Measurements from ENCODE around the gene FCRL6. TPM values are rescaled to one million over a fixed set of nuclear protein-coding genes. Genes with fewer than 3 reads are reported as not detected.

The FCRL6 gene
- total RNA-seq, 1 donor from 2014 or later: not detected

- DNase-seq (ENCODE audit: low read depth) (no peak), FAIRE-seq (no peak)
- Histone ChIP-seq H3K9ac (ENCODE audit: low read length) (no peak overlapping the region), H3K4me1 (ENCODE audit: insufficient read depth, low read length) (peaks cover 4% of the 10 kb centered on the region), H3K4me2 (ENCODE audit: low read length) (no peak overlapping the region), H4K20me1 (ENCODE audit: insufficient read depth, low read length) (no peaks in the 10 kb centered on the region), H3K27ac (ENCODE audit: low read depth, low read length) (no peak overlapping the region), H3K79me2 (ENCODE audit: insufficient read depth, low read length) (no peaks in the 10 kb centered on the region), H3K4me3 (ENCODE audit: insufficient read depth, low read depth, low read length) (no peak overlapping the region), H3K9me3 (ENCODE audit: insufficient read depth, low read depth, low read length) (no peaks in the 10 kb centered on the region), H3K36me3 (ENCODE audit: insufficient read depth, low read length) (no peaks in the 10 kb centered on the region), H2AFZ (ENCODE audit: low read depth, low read length) (no peak overlapping the region), H3K27me3 (ENCODE audit: insufficient read depth, low read length) (no peaks in the 10 kb centered on the region)
- peaks cover 5% of the 10 kb centered on the region for H3K36me3 Mint-ChIP-seq (ENCODE audit: low read depth, unreplicated experiment)
- TF ChIP-seq CTCF (IDR thresholded peaks at IDR 0.05; ENCODE audit: insufficient read depth, low read depth, low read length) (no peak), EZH2 (IDR thresholded peaks at IDR 0.05; ENCODE audit: insufficient read depth, low read length) (no peak)
- H3K4me1 Mint-ChIP-seq (ENCODE audit: low read depth, unreplicated experiment): peaks cover 20% of the 10 kb centered on the region
- no peak overlapping the region for H3K27ac Mint-ChIP-seq (ENCODE audit: unreplicated experiment)
- peaks cover 11% of the 10 kb centered on the region for H3K9me3 Mint-ChIP-seq (ENCODE audit: unreplicated experiment)
- no peak overlapping the region for H3K4me3 Mint-ChIP-seq (ENCODE audit: unreplicated experiment)
- H3K27me3 Mint-ChIP-seq (ENCODE audit: low read depth, unreplicated experiment): peaks cover 8% of the 10 kb centered on the region
Observed at GRCh38 chr1:159843459-159843858, 41.3 kb downstream of the FCRL6 start.

GRCh38 chr1:159845751-159846629, 43.8 kb downstream of the FCRL6 start:
- H3K9me3 Mint-ChIP-seq (ENCODE audit: unreplicated experiment): peaks cover 11% of the 10 kb centered on the region
- no peaks in the 10 kb centered on the region for H3K36me3 ChIP-seq (ENCODE audit: insufficient read depth, low read length)
- no peaks in the 10 kb centered on the region for H3K27me3 ChIP-seq (ENCODE audit: insufficient read depth, low read length)
- no peak for DNase-seq (ENCODE audit: low read depth)
- H4K20me1 ChIP-seq (ENCODE audit: insufficient read depth, low read length): no peaks in the 10 kb centered on the region
- no peak overlapping the region for H3K9ac ChIP-seq (ENCODE audit: low read length)
- peaks cover 3% of the 10 kb centered on the region for H3K36me3 Mint-ChIP-seq (ENCODE audit: low read depth, unreplicated experiment)
- no peak overlapping the region for H3K27ac ChIP-seq (ENCODE audit: low read depth, low read length)
- H3K4me1 Mint-ChIP-seq (ENCODE audit: low read depth, unreplicated experiment): peaks cover 37% of the 10 kb centered on the region
- peaks cover 18% of the 10 kb centered on the region for H3K4me1 ChIP-seq (ENCODE audit: insufficient read depth, low read length)
- TF ChIP-seq CTCF (IDR thresholded peaks at IDR 0.05; ENCODE audit: insufficient read depth, low read depth, low read length): no peak
- TF ChIP-seq EZH2 (IDR thresholded peaks at IDR 0.05; ENCODE audit: insufficient read depth, low read length): no peak
- no peak overlapping the region for H2AFZ ChIP-seq (ENCODE audit: low read depth, low read length)
- peak overlapping the region; percentile 8 for H3K27ac Mint-ChIP-seq (ENCODE audit: unreplicated experiment)
- H3K4me3 ChIP-seq (ENCODE audit: insufficient read depth, low read depth, low read length): no peak overlapping the region
- no peak for FAIRE-seq
- H3K4me2 ChIP-seq (ENCODE audit: low read length): no peak overlapping the region
- no peaks in the 10 kb centered on the region for H3K9me3 ChIP-seq (ENCODE audit: insufficient read depth, low read depth, low read length)
- H3K4me3 Mint-ChIP-seq (ENCODE audit: unreplicated experiment): no peak overlapping the region
- H3K79me2 ChIP-seq (ENCODE audit: insufficient read depth, low read length): no peaks in the 10 kb centered on the region
- peaks cover 8% of the 10 kb centered on the region for H3K27me3 Mint-ChIP-seq (ENCODE audit: low read depth, unreplicated experiment)

DNA sequence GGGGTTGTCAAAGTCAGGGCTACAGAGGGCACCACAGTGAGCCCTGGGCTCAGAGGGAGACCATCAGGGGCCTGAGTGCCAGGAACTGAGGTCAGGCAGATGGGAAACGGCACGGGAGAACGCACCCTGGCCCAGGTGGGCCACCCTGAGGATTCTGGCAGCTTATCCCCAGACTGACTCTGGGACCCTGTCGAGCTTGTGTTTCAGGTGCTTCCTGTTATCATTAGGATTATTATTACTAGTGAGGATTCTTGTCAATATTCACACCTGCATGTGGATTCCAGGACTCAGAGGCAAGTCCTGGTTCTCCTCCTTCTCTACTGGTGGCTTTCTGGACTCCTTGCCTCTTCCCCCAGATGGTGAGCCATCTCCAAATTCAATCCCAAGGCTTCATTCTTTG, 45.1 kb downstream of the FCRL6 start:
- Histone ChIP-seq H3K79me2 (ENCODE audit: insufficient read depth, low read length) (no peaks in the 10 kb centered on the region), H4K20me1 (ENCODE audit: insufficient read depth, low read length) (no peaks in the 10 kb centered on the region), H3K9ac (ENCODE audit: low read length) (no peak overlapping the region), H3K9me3 (ENCODE audit: insufficient read depth, low read depth, low read length) (no peaks in the 10 kb centered on the region), H3K4me1 (ENCODE audit: insufficient read depth, low read length) (peaks cover 18% of the 10 kb centered on the region), H3K36me3 (ENCODE audit: insufficient read depth, low read length) (no peaks in the 10 kb centered on the region), H3K4me2 (ENCODE audit: low read length) (no peak overlapping the region), H3K27ac (ENCODE audit: low read depth, low read length) (no peak overlapping the region), H3K27me3 (ENCODE audit: insufficient read depth, low read length) (no peaks in the 10 kb centered on the region), H2AFZ (ENCODE audit: low read depth, low read length) (no peak overlapping the region), H3K4me3 (ENCODE audit: insufficient read depth, low read depth, low read length) (no peak overlapping the region)
- TF ChIP-seq CTCF (IDR thresholded peaks at IDR 0.05; ENCODE audit: insufficient read depth, low read depth, low read length) (no peak), EZH2 (IDR thresholded peaks at IDR 0.05; ENCODE audit: insufficient read depth, low read length) (no peak)
- H3K27ac Mint-ChIP-seq (ENCODE audit: unreplicated experiment): peak overlapping the region; percentile 36
- no peak overlapping the region for H3K4me3 Mint-ChIP-seq (ENCODE audit: unreplicated experiment)
- peaks cover 36% of the 10 kb centered on the region for H3K4me1 Mint-ChIP-seq (ENCODE audit: low read depth, unreplicated experiment)
- H3K27me3 Mint-ChIP-seq (ENCODE audit: low read depth, unreplicated experiment): peaks cover 8% of the 10 kb centered on the region
- H3K9me3 Mint-ChIP-seq (ENCODE audit: unreplicated experiment): peaks cover 9% of the 10 kb centered on the region
- no peak for DNase-seq (ENCODE audit: low read depth)
- no peak for FAIRE-seq
- H3K36me3 Mint-ChIP-seq (ENCODE audit: low read depth, unreplicated experiment): peaks cover 3% of the 10 kb centered on the region

Data from astrocyte (in vitro differentiated cells and primary cell).